ENCODE results near the gene ARVCF.

DNA sequence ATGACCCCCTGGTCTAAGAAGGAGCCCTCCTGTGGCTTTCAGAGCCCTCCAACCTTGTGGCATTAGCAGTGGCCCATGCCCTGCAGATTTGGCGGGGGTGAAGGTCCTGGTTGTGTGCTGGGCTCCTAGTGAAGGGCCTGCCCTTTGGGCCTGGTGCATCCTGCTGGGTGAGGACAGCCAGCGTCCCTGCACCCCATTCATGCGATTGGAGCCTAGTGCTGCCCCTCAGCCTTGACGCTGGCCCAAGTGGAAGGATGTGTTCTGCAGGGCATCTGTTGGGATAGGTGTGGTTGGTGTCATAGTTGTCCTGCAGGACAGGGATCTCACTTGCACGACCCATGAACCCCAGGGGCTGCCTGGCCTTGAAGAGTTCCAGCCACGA, 35.3 kb upstream of the ARVCF start:
- TF ChIP-seq, protein P1, sequence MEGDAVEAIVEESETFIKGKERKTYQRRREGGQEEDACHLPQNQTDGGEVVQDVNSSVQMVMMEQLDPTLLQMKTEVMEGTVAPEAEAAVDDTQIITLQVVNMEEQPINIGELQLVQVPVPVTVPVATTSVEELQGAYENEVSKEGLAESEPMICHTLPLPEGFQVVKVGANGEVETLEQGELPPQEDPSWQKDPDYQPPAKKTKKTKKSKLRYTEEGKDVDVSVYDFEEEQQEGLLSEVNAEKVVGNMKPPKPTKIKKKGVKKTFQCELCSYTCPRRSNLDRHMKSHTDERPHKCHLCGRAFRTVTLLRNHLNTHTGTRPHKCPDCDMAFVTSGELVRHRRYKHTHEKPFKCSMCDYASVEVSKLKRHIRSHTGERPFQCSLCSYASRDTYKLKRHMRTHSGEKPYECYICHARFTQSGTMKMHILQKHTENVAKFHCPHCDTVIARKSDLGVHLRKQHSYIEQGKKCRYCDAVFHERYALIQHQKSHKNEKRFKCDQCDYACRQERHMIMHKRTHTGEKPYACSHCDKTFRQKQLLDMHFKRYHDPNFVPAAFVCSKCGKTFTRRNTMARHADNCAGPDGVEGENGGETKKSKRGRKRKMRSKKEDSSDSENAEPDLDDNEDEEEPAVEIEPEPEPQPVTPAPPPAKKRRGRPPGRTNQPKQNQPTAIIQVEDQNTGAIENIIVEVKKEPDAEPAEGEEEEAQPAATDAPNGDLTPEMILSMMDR (IDR thresholded peaks at IDR 0.05): no peak
- no peak for TF ChIP-seq EZH2 (IDR thresholded peaks at IDR 0.05; ENCODE audit: borderline replicate concordance, insufficient read depth, low read depth, low read length, poor library complexity, severe bottlenecking)

All from B cell (primary cell).